HG03565 (cell line): ENCODE results near the gene AGBL1.

Experiments
- ATAC-seq: cut with Tn5 transposase; IDR thresholded peaks from one replicate; pipeline ENCODE4 v1.9.1; 2021; ENCODE audit warnings: mild to moderate bottlenecking, moderate library complexity; ENCODE audit not compliant: unreplicated experiment

The AGBL1 gene

GRCh38 chr15:86905625-86906256 lies 826.1 kb downstream of the AGBL1 start:
- no peak for ATAC-seq

- no peak for ATAC-seq
Measured at GRCh38 chr15:86906376-86906775, 826.7 kb downstream of the AGBL1 start.

GRCh38 chr15:86911022-86911421 lies 831.4 kb downstream of the AGBL1 start:
- no peak for ATAC-seq

GRCh38 chr15:86912661-86913060 lies 833.0 kb downstream of the AGBL1 start:
- no peak for ATAC-seq

GRCh38 chr15:86915811-86916331 lies 836.2 kb downstream of the AGBL1 start:
- no peak for ATAC-seq

- no peak for ATAC-seq
Measured at GRCh38 chr15:86916671-86917360, 837.1 kb downstream of the AGBL1 start.

- no peak for ATAC-seq
Measured at GRCh38 chr15:86917361-86917671, 837.6 kb downstream of the AGBL1 start.

- ATAC-seq, result no peak
Measured at GRCh38 chr15:86919581-86919980, 839.9 kb downstream of the AGBL1 start.

- no peak for ATAC-seq
Measured at GRCh38 chr15:86929461-86929860, 849.8 kb downstream of the AGBL1 start.

- ATAC-seq, result no peak
Measured at GRCh38 chr15:86932456-86932855, 852.8 kb downstream of the AGBL1 start.

GRCh38 chr15:86935841-86936240 lies 856.2 kb downstream of the AGBL1 start:
- ATAC-seq, result no peak

- ATAC-seq, result no peak
Measured at GRCh38 chr15:86942285-86942684, 862.6 kb downstream of the AGBL1 start.

- ATAC-seq, result no peak
Measured at GRCh38 chr15:86948719-86949118, 869.0 kb downstream of the AGBL1 start.

- no peak for ATAC-seq
Measured at GRCh38 chr15:86959254-86959653, 879.6 kb downstream of the AGBL1 start.

GRCh38 chr15:86961669-86962068 lies 882.0 kb downstream of the AGBL1 start:
- no peak for ATAC-seq

- no peak for ATAC-seq
Measured at GRCh38 chr15:86964271-86964670, 884.6 kb downstream of the AGBL1 start.

GRCh38 chr15:86968244-86968643 lies 888.6 kb downstream of the AGBL1 start:
- ATAC-seq, result no peak

GRCh38 chr15:86969364-86969763 lies 889.7 kb downstream of the AGBL1 start:
- ATAC-seq, result no peak

- no peak for ATAC-seq
Measured at GRCh38 chr15:86973284-86973844, 893.7 kb downstream of the AGBL1 start.

GRCh38 chr15:86988033-86988432 lies 908.4 kb downstream of the AGBL1 start:
- no peak for ATAC-seq

- no peak for ATAC-seq
Measured at GRCh38 chr15:87021751-87022150, 942.1 kb downstream of the AGBL1 start.

GRCh38 chr15:87031540-87032230 lies 952.0 kb downstream of the AGBL1 start:
- no peak for ATAC-seq
